Activated CD4-positive, alpha-beta T cell treated with anti-CD3 and anti-CD28 coated beads, Interleukin-2, amount 10 ng/mL, durations not matched to agents 7 days and 5 days (primary cell): ENCODE data around the gene FNTB. TPM values are rescaled to one million over a fixed set of nuclear protein-coding genes. Genes with fewer than 3 reads are reported as not detected.

Experiments
- CTCF ChIA-PET: fragments of 350-600 bp; sonication (Branson Sonifier 250); formaldehyde crosslinking; loops from one replicate; lab custom pipeline; 2021; ENCODE audit warnings: antibody characterized with exemption; lab: Charles Lee
- POLR2A ChIA-PET: fragments of 350-600 bp; sonication (Branson Sonifier 250); formaldehyde crosslinking; loops from one replicate; lab custom pipeline; 2021; ENCODE audit warnings: antibody characterized with exemption; lab: Charles Lee
- DNase-seq: peaks from one replicate; pipeline ENCODE4 v3.0.0-alpha.2; 2020
- H3K27ac Mint-ChIP-seq: one replicate; pipeline ENCODE4 v1.8.0; 2021; ENCODE audit warnings: mild to moderate bottlenecking, moderate library complexity, mixed read lengths
- H3K27me3 Mint-ChIP-seq: one replicate; pipeline ENCODE4 v1.8.0; 2021; ENCODE audit warnings: mixed read lengths
- H3K36me3 Mint-ChIP-seq: one replicate; pipeline ENCODE4 v1.8.0; 2021; ENCODE audit warnings: low read depth, mixed read lengths
- H3K4me1 Mint-ChIP-seq: one replicate; pipeline ENCODE4 v1.8.0; 2021; ENCODE audit warnings: mixed read lengths
- H3K4me3 Mint-ChIP-seq: one replicate; pipeline ENCODE4 v1.8.0; 2021; ENCODE audit warnings: mild to moderate bottlenecking, moderate library complexity, mixed read lengths
- H3K9me3 Mint-ChIP-seq: one replicate; pipeline ENCODE4 v1.8.0; 2021; ENCODE audit warnings: mixed read lengths
- total RNA-seq, 2 experiments: library from RNA; stranded (reverse); gene quantifications; one replicate each; pipeline ENCODE4 v1.2.3, GENCODE V29; 2021

FNTB gene
- total RNA-seq, 2 experiments from 2014 or later: 16.7 to 21.4 TPM

DNA sequence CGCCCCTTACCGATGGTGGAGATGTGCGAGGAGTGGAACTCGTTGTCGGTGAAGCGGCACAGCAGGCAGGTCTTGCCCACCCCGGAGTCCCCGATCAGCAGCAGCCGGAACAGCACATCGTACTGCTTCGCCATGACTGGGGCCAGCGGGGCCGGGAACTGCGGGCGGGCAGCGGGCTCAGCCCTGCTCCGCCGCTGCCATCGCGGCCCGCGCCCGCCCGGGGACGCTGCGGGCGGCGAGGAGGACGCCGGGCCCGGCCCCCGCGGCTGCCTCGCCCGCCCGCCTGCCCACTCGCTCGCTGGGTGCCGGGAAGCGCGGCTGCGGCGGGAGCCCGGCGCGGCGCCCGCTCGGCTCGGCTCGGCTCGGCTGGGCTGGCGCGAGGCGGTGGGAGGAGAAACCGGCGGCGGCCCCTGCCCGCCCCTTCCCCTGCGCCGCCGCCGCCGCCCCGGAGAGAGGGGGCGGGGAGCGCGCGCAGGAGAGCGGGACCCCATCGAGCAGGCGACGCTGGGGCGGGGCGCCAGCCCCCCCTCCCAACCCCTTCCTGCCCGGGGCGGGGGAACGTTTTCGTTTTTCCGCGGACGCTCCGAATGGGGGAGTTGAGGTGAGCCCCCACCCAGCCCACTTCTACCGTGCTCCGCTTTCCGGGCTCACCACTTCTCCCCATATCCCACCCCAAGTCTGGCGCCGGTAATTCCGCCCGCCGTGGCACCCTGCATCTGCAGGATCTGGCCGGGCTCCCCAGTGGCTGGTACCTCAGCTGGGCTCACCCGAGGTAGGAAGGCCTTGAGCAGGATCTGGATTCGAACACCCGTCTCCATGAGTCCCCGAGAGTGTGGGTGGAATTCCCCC is 14.5 kb upstream of the FNTB start, which contains the start of gene RAB15:
Gene RAB15, minus strand, starts transcription at position 394 of the 849 bp plus-strand sequence. Its CDS starts 260 bp downstream, at position 134.
- peak within 1 kb of the TSS; percentile 78 for H3K4me3 Mint-ChIP-seq
- H3K27me3 Mint-ChIP-seq: peaks cover 7% of the 10 kb centered on the region
- peak within 1 kb of the TSS; percentile 73 for H3K27ac Mint-ChIP-seq
- H3K36me3 Mint-ChIP-seq: no peaks in the 10 kb centered on the region
- CTCF ChIA-PET: interaction anchor here (0.7 to 1.4 kb wide), 3 partner anchors 9 to 90 kb away, joined by 3 to 4 read pairs (median 3); no protein-coding TSS in a partner anchor
- no peaks in the 10 kb centered on the region for H3K9me3 Mint-ChIP-seq
- peak; percentile 39 for DNase-seq
- peaks cover 13% of the 10 kb centered on the region for H3K4me1 Mint-ChIP-seq
- POLR2A ChIA-PET: no interaction called here

DNA sequence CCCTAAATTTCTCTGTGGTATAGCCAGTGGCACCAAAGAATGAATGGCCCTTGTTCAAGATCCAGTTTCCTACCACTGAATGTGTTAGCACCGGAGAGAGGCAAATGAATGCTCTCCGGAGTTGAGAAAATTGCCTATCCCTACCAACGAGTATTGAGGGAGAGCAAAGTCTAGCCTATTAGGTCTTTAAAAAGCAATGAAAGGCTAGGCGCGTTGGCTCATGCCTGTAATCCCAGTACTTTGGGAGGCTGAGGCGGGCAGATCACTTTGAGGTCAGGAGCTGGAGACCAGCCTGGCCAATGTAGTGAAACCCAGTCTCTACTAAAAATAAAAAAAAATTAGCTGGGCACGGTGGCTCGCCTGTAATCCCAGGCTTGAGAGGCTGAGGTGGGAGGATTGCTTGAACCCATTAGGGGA is 13.7 kb upstream of the FNTB start:
- DNase-seq: no peak
- Mint-ChIP-seq H3K9me3 (no peaks in the 10 kb centered on the region), H3K36me3 (no peaks in the 10 kb centered on the region), H3K27ac (no peak overlapping the region), H3K27me3 (peaks cover 7% of the 10 kb centered on the region), H3K4me1 (peaks cover 13% of the 10 kb centered on the region), H3K4me3 (peak overlapping the region; percentile 78)
- POLR2A ChIA-PET: no interaction called here
- CTCF ChIA-PET: interaction anchor here (0.6 to 1.1 kb wide), 3 partner anchors 8 to 1070 kb away, joined by 3 to 6 read pairs (median 4); no protein-coding TSS in a partner anchor

DNA sequence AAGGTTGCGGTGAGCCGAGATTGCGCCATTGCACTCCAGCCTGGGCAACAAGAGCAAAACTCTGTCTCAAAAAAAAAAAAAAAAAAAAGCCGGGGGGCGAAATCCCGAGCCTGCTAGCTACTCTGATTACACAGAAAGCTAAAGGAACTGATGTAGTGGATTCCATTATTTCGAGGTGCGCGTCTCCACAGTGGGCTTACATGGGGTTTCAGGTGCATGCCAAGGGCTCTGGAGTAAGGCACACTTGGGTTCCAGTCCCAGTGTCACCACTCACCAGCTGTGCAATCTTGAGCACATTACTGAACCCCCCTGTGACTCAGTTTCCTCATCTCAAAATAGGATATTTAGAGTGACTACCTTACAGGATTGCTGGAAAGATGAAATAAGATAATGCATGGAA is 12.9 kb upstream of the FNTB start:
- Mint-ChIP-seq H3K27ac (no peak overlapping the region), H3K36me3 (no peaks in the 10 kb centered on the region), H3K27me3 (peaks cover 7% of the 10 kb centered on the region), H3K4me1 (peaks cover 13% of the 10 kb centered on the region), H3K9me3 (no peaks in the 10 kb centered on the region), H3K4me3 (no peak overlapping the region)
- CTCF ChIA-PET: interaction anchor here (0.6 kb wide), 1 partner anchor 1069 kb away, joined by 6 read pairs; no protein-coding TSS in a partner anchor
- DNase-seq: no peak
- POLR2A ChIA-PET: no interaction called here

DNA sequence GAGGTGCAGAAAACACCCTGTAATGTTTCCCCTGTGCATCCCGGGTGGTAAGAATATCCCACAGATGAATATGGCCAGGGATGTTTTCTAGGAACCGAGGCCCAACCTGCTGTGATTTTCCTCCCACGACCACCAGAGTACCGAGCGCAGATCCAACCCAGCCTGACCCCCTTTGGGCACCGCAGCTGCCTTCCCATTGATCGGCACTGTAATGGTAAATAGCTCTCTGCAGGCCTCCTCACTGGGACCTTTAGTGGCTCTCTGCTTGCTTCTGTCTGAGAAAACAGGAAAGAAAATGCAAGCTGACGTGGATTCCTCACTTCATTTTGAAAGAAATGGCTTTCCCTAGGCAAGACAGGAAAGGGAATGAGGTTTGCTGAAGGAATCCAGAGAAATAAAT is 12.1 kb upstream of the FNTB start:
- CTCF ChIA-PET: interaction anchor here (0.7 to 0.9 kb wide), 2 partner anchors 10 to 15 kb away, joined by 3 to 4 read pairs; no protein-coding TSS in a partner anchor
- peaks cover 13% of the 10 kb centered on the region for H3K4me1 Mint-ChIP-seq

DNA sequence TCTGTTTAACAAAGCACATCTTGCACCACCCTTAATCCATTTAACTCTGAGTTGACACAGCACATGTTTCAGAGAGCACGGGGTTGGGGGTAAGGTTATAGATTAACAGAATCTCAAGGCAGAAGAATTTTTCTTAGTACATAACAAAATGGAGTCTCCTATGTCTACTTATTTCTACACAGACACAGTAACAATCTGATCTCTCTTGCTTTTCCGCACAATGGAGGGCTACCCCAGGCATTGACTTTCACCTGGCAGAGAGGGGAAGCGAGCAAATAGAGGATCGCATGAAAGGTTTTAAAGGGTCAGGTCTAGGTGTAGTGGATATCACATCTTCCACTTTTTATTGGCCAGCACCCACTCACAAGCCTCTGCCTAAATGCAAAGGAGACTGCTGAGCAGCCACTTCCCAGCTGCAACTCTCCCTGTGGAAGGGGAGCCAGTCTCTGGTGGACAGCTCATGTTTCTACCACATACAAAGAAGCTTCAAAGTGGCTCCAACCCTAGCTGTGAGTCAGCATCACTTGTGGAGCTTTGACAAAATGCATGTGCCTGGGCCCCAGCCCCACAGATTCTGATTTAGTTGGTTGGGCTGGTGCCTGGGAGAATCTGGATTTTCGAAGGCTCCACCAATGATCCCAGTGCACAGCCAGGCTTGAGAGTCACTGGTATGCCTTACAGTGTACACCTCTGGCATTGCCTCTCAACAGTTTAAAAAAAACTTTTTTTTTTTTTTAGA is 7.2 kb upstream of the FNTB start:
- Mint-ChIP-seq H3K36me3 (no peaks in the 10 kb centered on the region), H3K9me3 (no peaks in the 10 kb centered on the region), H3K4me3 (no peak overlapping the region), H3K4me1 (peaks cover 7% of the 10 kb centered on the region), H3K27ac (no peak overlapping the region), H3K27me3 (peaks cover 18% of the 10 kb centered on the region)
- POLR2A ChIA-PET: interaction anchor here (0.7 kb wide), 1 partner anchor 237 kb away, joined by 3 read pairs; no protein-coding TSS in a partner anchor
- CTCF ChIA-PET: interaction anchor here (0.7 kb wide), 1 partner anchor 48 kb away, joined by 3 read pairs; no protein-coding TSS in a partner anchor
- no peak for DNase-seq

More for the DNA sequence above, 12.1 kb upstream of the FNTB start:
- no peak for DNase-seq
- peaks cover 7% of the 10 kb centered on the region for H3K27me3 Mint-ChIP-seq
- no peak overlapping the region for H3K4me3 Mint-ChIP-seq
- POLR2A ChIA-PET: no interaction called here
- H3K9me3 Mint-ChIP-seq: no peaks in the 10 kb centered on the region
- no peak overlapping the region for H3K27ac Mint-ChIP-seq
- no peaks in the 10 kb centered on the region for H3K36me3 Mint-ChIP-seq

DNA sequence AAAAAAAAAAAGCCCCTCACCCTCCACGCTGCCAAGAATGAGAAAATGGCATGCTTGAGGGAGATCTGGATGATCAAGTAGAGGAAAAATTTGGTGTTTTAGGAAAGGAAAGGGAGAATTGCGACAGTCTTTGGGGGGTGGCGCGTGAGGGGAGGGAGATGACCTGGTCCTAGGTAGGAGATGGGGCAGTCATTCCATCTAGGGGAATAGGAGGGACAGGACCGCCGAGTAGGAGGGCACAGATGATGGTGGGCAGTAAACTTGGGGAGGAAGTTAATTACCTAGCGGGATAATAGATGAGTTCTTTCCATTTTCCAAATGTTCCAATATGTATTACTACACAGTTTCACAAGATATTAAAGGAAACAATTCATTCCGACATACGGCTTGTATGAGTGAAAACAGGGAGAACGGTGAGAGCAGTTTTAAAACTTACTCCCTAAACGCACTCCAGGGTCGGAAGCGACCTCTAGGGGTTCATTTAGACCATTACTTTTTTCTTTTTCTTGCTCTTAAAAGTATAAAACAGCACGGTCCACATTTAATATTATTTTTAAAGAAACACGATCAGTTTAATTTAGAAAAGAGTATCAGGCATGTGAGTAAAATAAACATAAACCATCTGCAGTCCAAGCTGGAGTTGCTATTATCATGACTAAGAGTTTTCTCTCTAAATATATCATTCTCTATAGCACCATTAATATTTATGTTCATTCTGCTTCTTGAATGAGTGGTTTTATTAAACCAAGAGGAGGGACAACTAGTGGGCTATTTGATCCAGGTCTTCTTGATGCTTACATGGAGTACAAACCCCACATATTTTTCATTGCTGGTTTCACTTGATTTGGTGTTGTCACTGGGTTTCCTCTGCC is 3.0 kb upstream of the FNTB start:
- ChIA-PET POLR2A (interaction anchor here (0.6 kb wide), 1 partner anchor 52 kb away, joined by 3 read pairs; no protein-coding TSS in a partner anchor), CTCF (interaction anchor here (0.8 to 1.7 kb wide), 3 partner anchors 9 to 14 kb away, joined by 3 to 6 read pairs (median 4); no protein-coding TSS in a partner anchor)
- Mint-ChIP-seq H3K36me3 (peaks cover 1% of the 10 kb centered on the region), H3K27ac (no peak overlapping the region), H3K4me1 (peaks cover 27% of the 10 kb centered on the region), H3K27me3 (peaks cover 13% of the 10 kb centered on the region), H3K4me3 (no peak overlapping the region), H3K9me3 (no peaks in the 10 kb centered on the region)
- DNase-seq: peak; percentile 50

DNA sequence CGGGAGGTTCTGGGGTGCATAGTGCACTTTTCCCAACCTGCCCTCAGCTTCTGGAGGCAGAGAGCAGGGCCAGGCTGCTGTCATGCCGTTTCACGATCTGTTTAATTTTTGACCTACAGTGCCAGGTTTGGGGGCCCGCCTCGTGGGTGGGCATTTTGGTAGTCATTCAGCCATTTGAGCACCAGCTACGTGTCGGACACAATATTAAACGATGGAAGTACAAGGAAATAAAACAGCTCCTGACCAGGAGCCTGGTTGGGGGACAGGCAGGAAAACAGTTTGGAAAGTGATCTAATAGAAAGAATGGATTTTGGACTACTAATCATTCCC is 708 bp downstream of the FNTB start:
- POLR2A ChIA-PET: interaction anchor here (0.7 kb wide), 1 partner anchor 13 kb away, joined by 4 read pairs; no protein-coding TSS in a partner anchor
- Mint-ChIP-seq H3K27ac (peak overlapping the region; percentile 95), H3K9me3 (peaks cover 2% of the 10 kb centered on the region), H3K36me3 (peaks cover 21% of the 10 kb centered on the region), H3K4me3 (peak overlapping the region; percentile 91), H3K4me1 (peaks cover 58% of the 10 kb centered on the region), H3K27me3 (peaks cover 10% of the 10 kb centered on the region)
- no peak for DNase-seq
- CTCF ChIA-PET: interaction anchor here (0.6 to 1.5 kb wide), 6 partner anchors 10 to 106 kb away, joined by 3 to 5 read pairs (median 3); no protein-coding TSS in a partner anchor

DNA sequence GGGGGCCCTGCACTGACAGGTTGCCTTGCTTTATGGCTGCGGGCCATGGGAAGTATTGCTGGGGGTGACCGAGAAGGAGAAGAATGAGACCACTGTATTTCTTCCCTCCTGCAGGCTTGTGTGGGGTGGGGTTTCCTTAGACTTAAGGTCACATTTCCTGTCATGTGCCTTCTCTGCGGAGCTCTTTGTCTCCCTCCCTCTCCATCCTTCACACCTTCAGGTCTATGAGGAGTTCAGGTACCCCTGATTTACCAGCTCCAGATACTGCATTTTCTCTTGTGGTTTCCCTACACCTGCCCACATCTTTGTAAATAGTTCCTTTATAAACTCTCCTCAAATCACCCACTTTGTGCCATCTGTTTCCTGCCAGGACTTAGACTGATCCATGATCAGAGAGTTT is 3.6 kb downstream of the FNTB start:
- peak; percentile 20 for DNase-seq
- peaks cover 2% of the 10 kb centered on the region for H3K27me3 Mint-ChIP-seq
- H3K36me3 Mint-ChIP-seq: peaks cover 25% of the 10 kb centered on the region
- peaks cover 65% of the 10 kb centered on the region for H3K4me1 Mint-ChIP-seq
- H3K4me3 Mint-ChIP-seq: no peak overlapping the region
- CTCF ChIA-PET: interaction anchor here (1.0 to 1.7 kb wide), 2 partner anchors 11 to 30 kb away, joined by 3 to 4 read pairs; no protein-coding TSS in a partner anchor
- peaks cover 2% of the 10 kb centered on the region for H3K9me3 Mint-ChIP-seq
- POLR2A ChIA-PET: no interaction called here
- peak overlapping the region; percentile 85 for H3K27ac Mint-ChIP-seq

DNA sequence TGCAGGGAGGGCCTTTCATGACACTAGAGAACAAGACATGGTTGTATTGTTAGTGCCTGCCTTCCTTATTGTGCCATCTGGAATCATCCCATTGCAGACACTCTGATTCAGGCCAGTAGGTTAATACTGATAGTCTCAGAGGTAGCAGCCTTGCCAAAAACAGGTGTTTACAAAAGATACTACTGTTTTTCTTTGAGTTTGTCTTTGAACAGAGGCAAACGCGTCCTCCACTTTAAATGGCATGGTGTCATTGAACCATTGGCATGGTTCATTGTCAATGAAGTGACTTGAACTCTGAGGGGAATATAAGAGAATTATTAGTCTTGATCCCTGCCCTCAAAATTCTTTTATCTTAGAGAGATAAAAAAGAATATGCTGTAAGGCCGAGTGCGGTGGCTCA is 4.2 kb downstream of the FNTB start:
- POLR2A ChIA-PET: no interaction called here
- H3K27ac Mint-ChIP-seq: peak overlapping the region; percentile 85
- no peak overlapping the region for H3K4me3 Mint-ChIP-seq

DNA sequence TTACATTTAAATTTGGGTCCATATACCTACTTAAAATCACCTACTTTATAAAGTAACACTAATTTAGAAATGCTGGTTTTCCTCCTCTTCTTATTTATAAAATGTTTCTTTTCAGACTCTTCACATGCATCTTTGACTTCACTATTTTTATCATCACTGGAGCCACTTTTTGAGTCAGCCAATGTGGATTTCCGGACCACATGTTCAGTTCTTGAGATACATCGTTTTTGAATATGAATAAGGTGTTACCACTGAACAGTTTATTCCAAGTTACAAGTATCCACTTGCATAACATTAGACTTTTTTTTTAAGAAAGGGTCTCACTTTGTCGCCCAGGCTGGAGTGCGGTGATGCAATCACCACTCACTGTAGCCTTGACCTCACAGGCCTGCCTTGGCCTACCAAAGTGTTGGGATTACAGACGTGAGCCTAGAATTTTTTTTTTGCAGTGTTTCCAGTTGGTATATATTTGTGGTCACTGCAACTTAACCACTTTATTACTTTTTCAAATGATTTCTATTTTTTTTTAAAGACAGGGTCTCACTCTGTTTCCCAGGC is 5.7 kb downstream of the FNTB start:
- CTCF ChIA-PET: interaction anchor here (0.7 kb wide), 1 partner anchor 129 kb away, joined by 4 read pairs; no protein-coding TSS in a partner anchor

More for the DNA sequence above, 4.2 kb downstream of the FNTB start:
- H3K9me3 Mint-ChIP-seq: peaks cover 2% of the 10 kb centered on the region
- H3K27me3 Mint-ChIP-seq: peaks cover under 1% of the 10 kb centered on the region
- H3K36me3 Mint-ChIP-seq: peaks cover 25% of the 10 kb centered on the region
- CTCF ChIA-PET: interaction anchor here (1.0 to 1.7 kb wide), 2 partner anchors 10 to 29 kb away, joined by 3 to 4 read pairs; no protein-coding TSS in a partner anchor
- peaks cover 64% of the 10 kb centered on the region for H3K4me1 Mint-ChIP-seq
- DNase-seq: no peak

DNA sequence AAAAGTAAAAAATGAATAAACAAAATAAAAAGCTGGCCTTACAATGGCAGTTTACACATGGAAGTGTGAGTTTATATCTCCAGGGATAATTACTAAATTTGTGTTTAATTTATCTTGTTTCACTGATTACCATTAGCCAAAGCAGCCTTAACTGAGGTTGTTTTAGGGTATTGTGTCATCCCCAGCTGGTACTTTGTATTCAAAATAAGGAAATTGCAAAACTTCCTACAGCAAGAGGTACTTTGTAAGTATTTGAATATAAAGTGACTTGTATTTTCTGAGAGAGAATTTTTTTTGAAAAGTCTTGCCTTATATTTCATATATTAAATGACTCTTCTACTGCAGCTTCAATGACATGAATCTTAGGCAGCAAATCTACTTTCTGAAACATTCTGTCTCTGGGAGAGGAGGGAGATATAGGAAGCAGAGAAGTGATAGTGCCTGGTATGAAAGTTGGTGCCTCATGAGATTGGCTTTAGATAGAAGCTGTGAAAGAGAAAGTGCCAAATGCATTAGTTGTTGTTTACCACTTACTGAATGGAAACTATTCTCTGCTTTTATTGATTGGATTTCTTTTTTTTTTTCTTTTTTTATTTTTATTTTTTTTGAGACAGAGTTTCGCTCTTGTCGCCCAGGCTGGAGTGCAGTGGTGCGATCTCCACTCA is 6.7 kb downstream of the FNTB start:
- ChIA-PET POLR2A (no interaction called here), CTCF (interaction anchor here (0.5 to 1.6 kb wide), 5 partner anchors 14 to 357 kb away, joined by 3 to 7 read pairs (median 3); no protein-coding TSS in a partner anchor)
- Mint-ChIP-seq H3K27me3 (no peaks in the 10 kb centered on the region), H3K36me3 (peaks cover 25% of the 10 kb centered on the region), H3K9me3 (peaks cover 2% of the 10 kb centered on the region), H3K4me3 (no peak overlapping the region), H3K4me1 (peaks cover 61% of the 10 kb centered on the region), H3K27ac (peak overlapping the region; percentile 60)
- DNase-seq: no peak

More for the DNA sequence above, 5.7 kb downstream of the FNTB start:
- Mint-ChIP-seq H3K9me3 (peaks cover 2% of the 10 kb centered on the region), H3K27me3 (no peaks in the 10 kb centered on the region), H3K27ac (no peak overlapping the region), H3K36me3 (peaks cover 25% of the 10 kb centered on the region), H3K4me3 (no peak overlapping the region), H3K4me1 (peaks cover 62% of the 10 kb centered on the region)
- POLR2A ChIA-PET: no interaction called here
- DNase-seq: no peak
